Testis (tissue), 2 donors: ENCODE measurements around the gene ATRNL1.

Experiments
- POLR2A ChIP-seq: fragments of 450-650 bp; IDR thresholded peaks from one replicate; pipeline ENCODE4 v1.6.1; 2017; ENCODE audit warnings: antibody characterized with exemption, mild to moderate bottlenecking, moderate library complexity
- TF ChIP-seq, protein P1 (sequence below), 3 experiments: fragments of 450-650 bp in 2 of 3; fragments of 200-600 bp in 1 of 3; sonication (generic) in 1 of 3; IDR thresholded peaks; one replicate each; pipeline ENCODE4 v1.5.1; 2016 to 2019; ENCODE audit warnings: antibody characterized with exemption in 3 of 3, mild to moderate bottlenecking in 2 of 3, moderate library complexity in 1 of 3

- TF ChIP-seq, protein P1, sequence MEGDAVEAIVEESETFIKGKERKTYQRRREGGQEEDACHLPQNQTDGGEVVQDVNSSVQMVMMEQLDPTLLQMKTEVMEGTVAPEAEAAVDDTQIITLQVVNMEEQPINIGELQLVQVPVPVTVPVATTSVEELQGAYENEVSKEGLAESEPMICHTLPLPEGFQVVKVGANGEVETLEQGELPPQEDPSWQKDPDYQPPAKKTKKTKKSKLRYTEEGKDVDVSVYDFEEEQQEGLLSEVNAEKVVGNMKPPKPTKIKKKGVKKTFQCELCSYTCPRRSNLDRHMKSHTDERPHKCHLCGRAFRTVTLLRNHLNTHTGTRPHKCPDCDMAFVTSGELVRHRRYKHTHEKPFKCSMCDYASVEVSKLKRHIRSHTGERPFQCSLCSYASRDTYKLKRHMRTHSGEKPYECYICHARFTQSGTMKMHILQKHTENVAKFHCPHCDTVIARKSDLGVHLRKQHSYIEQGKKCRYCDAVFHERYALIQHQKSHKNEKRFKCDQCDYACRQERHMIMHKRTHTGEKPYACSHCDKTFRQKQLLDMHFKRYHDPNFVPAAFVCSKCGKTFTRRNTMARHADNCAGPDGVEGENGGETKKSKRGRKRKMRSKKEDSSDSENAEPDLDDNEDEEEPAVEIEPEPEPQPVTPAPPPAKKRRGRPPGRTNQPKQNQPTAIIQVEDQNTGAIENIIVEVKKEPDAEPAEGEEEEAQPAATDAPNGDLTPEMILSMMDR (IDR thresholded peaks at IDR 0.05), result no peak
- TF ChIP-seq POLR2A, result no peak
These were observed 390.1 kb downstream of the ATRNL1 start for GRCh38 chr10:115483294-115483693.
